ENCODE results near the gene GRIN2A. TPM values are rescaled to one million over a fixed set of nuclear protein-coding genes. Genes with fewer than 3 reads are reported as not detected.

Gene GRIN2A
- total RNA-seq, 2 experiments from 2014 or later: not detected

DNA sequence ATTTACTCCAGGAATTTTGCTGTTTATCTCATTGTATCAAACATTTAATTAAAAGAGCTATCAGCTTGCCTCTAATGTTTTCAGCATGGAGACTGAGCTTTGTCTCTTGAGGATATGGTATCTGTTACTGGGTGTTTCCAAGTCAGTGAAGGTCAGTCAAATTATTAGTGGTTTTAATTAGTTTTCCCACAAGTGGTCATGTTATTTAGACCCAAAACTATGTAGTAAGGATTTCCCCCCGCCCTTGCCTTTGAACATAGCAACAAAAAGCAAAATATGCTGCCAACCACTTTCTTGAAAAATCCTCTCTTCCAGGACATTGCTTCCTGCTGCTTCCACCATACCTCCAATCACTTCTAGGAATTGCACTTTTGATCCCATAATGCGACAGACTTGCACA is 355.6 kb downstream of the GRIN2A start:
- no peaks in the 10 kb centered on the region for H3K9me2 ChIP-seq (ENCODE audit: insufficient read depth, low read length)
- no peaks in the 10 kb centered on the region for H4K20me1 ChIP-seq (ENCODE audit: insufficient read depth, low read length)
- TF ChIP-seq EZH2phosphoT487 (IDR thresholded peaks at IDR 0.05; ENCODE audit: borderline replicate concordance, low read depth, low read length): no peak
- TF ChIP-seq, protein P1, sequence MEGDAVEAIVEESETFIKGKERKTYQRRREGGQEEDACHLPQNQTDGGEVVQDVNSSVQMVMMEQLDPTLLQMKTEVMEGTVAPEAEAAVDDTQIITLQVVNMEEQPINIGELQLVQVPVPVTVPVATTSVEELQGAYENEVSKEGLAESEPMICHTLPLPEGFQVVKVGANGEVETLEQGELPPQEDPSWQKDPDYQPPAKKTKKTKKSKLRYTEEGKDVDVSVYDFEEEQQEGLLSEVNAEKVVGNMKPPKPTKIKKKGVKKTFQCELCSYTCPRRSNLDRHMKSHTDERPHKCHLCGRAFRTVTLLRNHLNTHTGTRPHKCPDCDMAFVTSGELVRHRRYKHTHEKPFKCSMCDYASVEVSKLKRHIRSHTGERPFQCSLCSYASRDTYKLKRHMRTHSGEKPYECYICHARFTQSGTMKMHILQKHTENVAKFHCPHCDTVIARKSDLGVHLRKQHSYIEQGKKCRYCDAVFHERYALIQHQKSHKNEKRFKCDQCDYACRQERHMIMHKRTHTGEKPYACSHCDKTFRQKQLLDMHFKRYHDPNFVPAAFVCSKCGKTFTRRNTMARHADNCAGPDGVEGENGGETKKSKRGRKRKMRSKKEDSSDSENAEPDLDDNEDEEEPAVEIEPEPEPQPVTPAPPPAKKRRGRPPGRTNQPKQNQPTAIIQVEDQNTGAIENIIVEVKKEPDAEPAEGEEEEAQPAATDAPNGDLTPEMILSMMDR (conservative IDR thresholded peaks at IDR 0.05; ENCODE audit: low read length): no peak
- DNase-seq (ENCODE audit: low spot score): no peak
- no peaks in the 10 kb centered on the region for H3K36me3 ChIP-seq (ENCODE audit: insufficient read depth, low read length)
- ChIA-PET POLR2A (no interaction called here), CTCF (ENCODE audit: unreplicated experiment) (no interaction called here)
- no peak overlapping the region for H2AFZ ChIP-seq (ENCODE audit: low read length)
- no peak overlapping the region for H3K27ac ChIP-seq (ENCODE audit: low read depth, low read length, poor library complexity, severe bottlenecking)
- BruUV-seq (replicated peaks): no TSS peak
- H3K9me3 ChIP-seq (ENCODE audit: low read length): no peaks in the 10 kb centered on the region
- H3K79me2 ChIP-seq (ENCODE audit: insufficient read depth, low read depth, low read length): no peaks in the 10 kb centered on the region
- no peaks in the 10 kb centered on the region for H3K4me1 ChIP-seq (ENCODE audit: insufficient read depth, low read length, poor library complexity, severe bottlenecking)
- intact Hi-C loops (cut with micrococcal nuclease; ENCODE audit: unreplicated experiment): no loop called here
- H3K4me2 ChIP-seq (ENCODE audit: low read length): no peak overlapping the region
- H3K4me3 ChIP-seq (ENCODE audit: low read depth, low read length, poor library complexity, severe bottlenecking): no peak overlapping the region

DNA sequence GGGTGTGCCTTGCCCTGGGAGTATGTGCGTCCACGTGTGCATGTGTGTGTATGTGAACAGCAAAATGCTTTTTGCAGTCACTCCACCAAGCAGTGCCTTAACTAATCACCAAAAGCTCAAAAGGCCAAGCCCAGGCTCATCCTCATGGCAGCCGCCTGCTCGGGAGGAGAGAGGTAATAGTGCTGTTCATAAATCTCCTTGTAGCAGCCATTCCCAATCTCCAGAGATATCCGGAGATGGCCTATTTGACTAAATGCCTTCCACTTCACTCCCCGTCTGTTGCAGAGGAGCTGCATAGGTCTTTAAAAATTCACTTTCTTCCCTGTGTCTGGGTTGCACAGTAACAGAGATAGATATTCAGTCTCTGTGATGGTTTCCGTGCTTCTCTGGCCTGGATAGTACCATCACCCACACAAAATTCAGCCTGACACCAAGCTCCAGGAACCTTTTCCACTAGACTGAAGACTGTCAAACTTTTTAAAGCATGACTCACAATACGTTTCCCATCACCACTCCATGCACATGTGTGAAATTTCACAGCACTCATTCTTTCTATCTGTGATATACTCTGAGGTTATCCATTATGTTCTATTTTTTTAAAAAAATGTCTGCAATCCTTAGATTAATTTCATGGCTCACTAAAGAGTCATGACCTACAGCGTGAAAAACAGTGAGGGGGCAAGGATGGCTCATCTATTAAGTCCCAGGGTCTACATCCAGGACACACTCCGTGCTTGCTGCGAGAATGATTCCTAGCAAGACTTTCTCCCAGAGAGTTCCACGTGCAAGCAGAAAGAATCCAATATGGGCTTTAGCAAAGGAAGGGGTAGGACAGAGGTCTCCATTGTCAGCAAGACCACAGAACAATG is 357.8 kb downstream of the GRIN2A start:
- no peak for TF ChIP-seq EZH2phosphoT487 (IDR thresholded peaks at IDR 0.05; ENCODE audit: borderline replicate concordance, low read depth, low read length)
- TF ChIP-seq, protein P1 (conservative IDR thresholded peaks at IDR 0.05; ENCODE audit: low read length): no peak
- CTCF ChIA-PET (ENCODE audit: unreplicated experiment): no interaction called here
- Histone ChIP-seq H3K36me3 (ENCODE audit: insufficient read depth, low read length) (no peaks in the 10 kb centered on the region), H2AFZ (ENCODE audit: low read length) (no peak overlapping the region), H3K4me1 (ENCODE audit: insufficient read depth, low read length, poor library complexity, severe bottlenecking) (no peaks in the 10 kb centered on the region), H3K79me2 (ENCODE audit: insufficient read depth, low read depth, low read length) (no peaks in the 10 kb centered on the region), H4K20me1 (ENCODE audit: insufficient read depth, low read length) (no peaks in the 10 kb centered on the region), H3K27ac (ENCODE audit: low read depth, low read length, poor library complexity, severe bottlenecking) (no peak overlapping the region), H3K9me2 (ENCODE audit: insufficient read depth, low read length) (no peaks in the 10 kb centered on the region), H3K4me2 (ENCODE audit: low read length) (no peak overlapping the region), H3K4me3 (ENCODE audit: low read depth, low read length, poor library complexity, severe bottlenecking) (no peak overlapping the region), H3K9me3 (ENCODE audit: low read length) (no peaks in the 10 kb centered on the region)
- DNase-seq (ENCODE audit: low spot score): no peak
- intact Hi-C loops (cut with micrococcal nuclease; ENCODE audit: unreplicated experiment): no loop called here
- no TSS peak for BruUV-seq (replicated peaks)
- POLR2A ChIA-PET: no interaction called here

DNA sequence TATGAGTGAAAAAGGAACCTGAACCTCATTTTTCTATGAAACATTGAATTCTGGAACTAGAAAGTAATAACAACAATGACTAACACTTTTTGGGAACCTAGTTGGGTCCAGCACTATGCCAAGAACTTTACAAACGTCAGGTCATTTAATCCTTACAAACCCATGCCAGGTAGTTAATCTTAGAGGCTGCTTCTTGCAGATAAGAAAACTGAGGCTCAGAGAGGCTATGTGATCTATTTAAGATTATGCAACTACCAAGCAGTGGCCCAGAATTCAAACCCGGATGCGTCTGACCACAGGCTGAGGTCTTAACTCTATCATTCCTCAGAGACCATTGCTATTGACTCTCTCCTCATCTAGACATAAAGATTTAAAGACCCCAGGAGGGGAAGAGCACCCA is 358.7 kb downstream of the GRIN2A start:
- Histone ChIP-seq H3K4me2 (ENCODE audit: low read length) (no peak overlapping the region), H3K27ac (ENCODE audit: low read depth, low read length, poor library complexity, severe bottlenecking) (no peak overlapping the region), H3K4me3 (ENCODE audit: low read depth, low read length, poor library complexity, severe bottlenecking) (no peak overlapping the region), H3K4me1 (ENCODE audit: insufficient read depth, low read length, poor library complexity, severe bottlenecking) (no peaks in the 10 kb centered on the region), H3K79me2 (ENCODE audit: insufficient read depth, low read depth, low read length) (no peaks in the 10 kb centered on the region), H4K20me1 (ENCODE audit: insufficient read depth, low read length) (no peaks in the 10 kb centered on the region), H3K9me3 (ENCODE audit: low read length) (no peaks in the 10 kb centered on the region), H3K9me2 (ENCODE audit: insufficient read depth, low read length) (no peaks in the 10 kb centered on the region), H3K36me3 (ENCODE audit: insufficient read depth, low read length) (no peaks in the 10 kb centered on the region), H2AFZ (ENCODE audit: low read length) (no peak overlapping the region)
- CTCF ChIA-PET (ENCODE audit: unreplicated experiment): no interaction called here
- POLR2A ChIA-PET: interaction anchor here (0.5 kb wide), 1 partner anchor 365 kb away, joined by 6 read pairs; no protein-coding TSS in a partner anchor
- no TSS peak for BruUV-seq (replicated peaks)
- intact Hi-C loops (cut with micrococcal nuclease; ENCODE audit: unreplicated experiment): no loop called here
- no peak for DNase-seq (ENCODE audit: low spot score)
- no peak for TF ChIP-seq EZH2phosphoT487 (IDR thresholded peaks at IDR 0.05; ENCODE audit: borderline replicate concordance, low read depth, low read length)

Measured in OCI-LY7 (cell line).